Measurements from ENCODE around the gene TMEM167A. TPM values are rescaled to one million over a fixed set of nuclear protein-coding genes. Genes with fewer than 3 reads are reported as not detected.

TMEM167A gene
- polyA plus RNA-seq, 3 donors = 50.3 to 337 (median 288) TPM

DNA sequence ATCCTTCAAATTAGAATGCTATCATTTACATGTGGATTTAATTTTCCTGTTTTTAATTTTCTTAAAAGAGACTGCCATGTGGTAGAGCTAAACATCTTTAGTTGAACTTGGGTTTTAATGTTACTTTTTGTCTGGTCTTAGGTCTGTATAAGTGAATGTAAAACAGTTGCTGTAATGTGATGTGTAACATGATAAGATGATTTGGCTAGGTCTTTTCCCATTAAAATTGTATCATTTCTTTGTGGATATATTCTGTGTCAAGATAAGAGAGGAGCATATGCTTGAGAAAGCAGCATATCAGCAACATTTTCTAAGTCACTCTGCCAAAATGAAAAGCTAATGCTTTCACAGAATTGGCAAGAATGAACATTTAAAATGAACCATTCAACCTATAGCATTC is 18.5 kb downstream of the TMEM167A start:
- no peaks in the 10 kb centered on the region for H3K27me3 ChIP-seq (ENCODE audit: control insufficient read depth in 2 of 2, insufficient read depth in 2 of 2, low read length in 2 of 2)
- no peak overlapping the region for H2AFZ ChIP-seq (ENCODE audit: insufficient read depth, low read depth, low read length, poor library complexity, severe bottlenecking)
- intact Hi-C loops (cut with micrococcal nuclease) = no loop called here
- H3K9me3 ChIP-seq (replicated peaks in 1 of 2; ENCODE audit: control insufficient read depth in 1 of 2, insufficient read depth in 1 of 2, low read length in 2 of 2) = no peaks in the 10 kb centered on the region
- no peak overlapping the region for H3K9ac ChIP-seq (ENCODE audit: insufficient read depth, low read length, poor library complexity, severe bottlenecking)
- H3K27ac ChIP-seq (ENCODE audit: low read depth in 1 of 2, low read length in 2 of 2) = peak overlapping the region in 1 of 2 donors; percentile 12
- peaks cover 63% of the 10 kb centered on the region for H3K79me2 ChIP-seq (ENCODE audit: insufficient read depth, low read length)
- no peaks in the 10 kb centered on the region for H3K4me1 ChIP-seq (ENCODE audit: control insufficient read depth in 1 of 2, insufficient read depth in 2 of 2, low read length in 2 of 2)
- Mint-ChIP-seq H3K27me3 (ENCODE audit: low read depth in 3 of 3) (no peaks in the 10 kb centered on the region), H3K4me3 (no peak overlapping the region), H3K4me1 (peaks cover 7% of the 10 kb centered on the region), H3K27ac (peak overlapping the region in 1 of 7 donors; percentile 22), H3K9me3 (no peaks in the 10 kb centered on the region), H3K36me3 (peaks cover 62 to 72% of the 10 kb centered on the region in 2 donors)
- TF ChIP-seq, protein P1, sequence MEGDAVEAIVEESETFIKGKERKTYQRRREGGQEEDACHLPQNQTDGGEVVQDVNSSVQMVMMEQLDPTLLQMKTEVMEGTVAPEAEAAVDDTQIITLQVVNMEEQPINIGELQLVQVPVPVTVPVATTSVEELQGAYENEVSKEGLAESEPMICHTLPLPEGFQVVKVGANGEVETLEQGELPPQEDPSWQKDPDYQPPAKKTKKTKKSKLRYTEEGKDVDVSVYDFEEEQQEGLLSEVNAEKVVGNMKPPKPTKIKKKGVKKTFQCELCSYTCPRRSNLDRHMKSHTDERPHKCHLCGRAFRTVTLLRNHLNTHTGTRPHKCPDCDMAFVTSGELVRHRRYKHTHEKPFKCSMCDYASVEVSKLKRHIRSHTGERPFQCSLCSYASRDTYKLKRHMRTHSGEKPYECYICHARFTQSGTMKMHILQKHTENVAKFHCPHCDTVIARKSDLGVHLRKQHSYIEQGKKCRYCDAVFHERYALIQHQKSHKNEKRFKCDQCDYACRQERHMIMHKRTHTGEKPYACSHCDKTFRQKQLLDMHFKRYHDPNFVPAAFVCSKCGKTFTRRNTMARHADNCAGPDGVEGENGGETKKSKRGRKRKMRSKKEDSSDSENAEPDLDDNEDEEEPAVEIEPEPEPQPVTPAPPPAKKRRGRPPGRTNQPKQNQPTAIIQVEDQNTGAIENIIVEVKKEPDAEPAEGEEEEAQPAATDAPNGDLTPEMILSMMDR (IDR thresholded peaks at IDR 0.05) = no peak
- no peak overlapping the region for H3K4me2 ChIP-seq (replicated peaks; ENCODE audit: extremely low read depth, low read length, poor library complexity, severe bottlenecking)
- peaks cover 52% of the 10 kb centered on the region for H4K20me1 ChIP-seq (ENCODE audit: insufficient read depth, low read length)
- peaks cover 57 to 92% of the 10 kb centered on the region in 2 donors for H3K36me3 ChIP-seq (replicated peaks in 1 of 2; ENCODE audit: control insufficient read depth in 1 of 2, insufficient read depth in 2 of 2, low read length in 2 of 2)
- no peak overlapping the region for H3K4me3 ChIP-seq (replicated peaks in 1 of 3; ENCODE audit: low read depth in 2 of 3, low read length in 3 of 3)
- no peak for DNase-seq

DNA sequence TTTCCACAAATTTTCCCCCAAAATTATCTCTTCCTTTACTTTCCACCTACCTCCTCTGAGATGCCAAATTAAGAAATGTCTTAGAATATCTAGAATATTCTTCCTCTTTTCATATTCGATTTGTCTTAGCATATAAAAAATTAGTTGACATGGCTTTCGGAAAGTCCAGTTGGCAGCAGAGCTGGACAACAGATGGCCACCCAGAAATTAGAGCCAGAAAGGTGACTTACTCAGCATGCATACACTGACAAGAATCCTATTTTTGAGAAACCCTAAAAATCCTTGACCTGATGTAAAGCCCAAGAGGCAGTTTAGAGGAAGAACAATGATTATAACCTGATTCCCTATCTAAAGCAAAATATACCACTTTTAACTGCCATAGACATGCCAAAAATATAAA is 22.0 kb downstream of the TMEM167A start:
- Mint-ChIP-seq H3K36me3 (peaks cover 66 to 90% of the 10 kb centered on the region in 2 donors), H3K27ac (peak overlapping the region in 2 of 7 donors; percentile 53 to 63), H3K4me1 (peaks cover 7% of the 10 kb centered on the region), H3K27me3 (ENCODE audit: low read depth in 3 of 3) (no peaks in the 10 kb centered on the region), H3K9me3 (no peaks in the 10 kb centered on the region), H3K4me3 (no peak overlapping the region)
- H3K9ac ChIP-seq (ENCODE audit: insufficient read depth, low read length, poor library complexity, severe bottlenecking) = no peak overlapping the region
- H3K9me3 ChIP-seq (replicated peaks in 1 of 2; ENCODE audit: control insufficient read depth in 1 of 2, insufficient read depth in 1 of 2, low read length in 2 of 2) = no peaks in the 10 kb centered on the region
- intact Hi-C loops (cut with micrococcal nuclease) = no loop called here
- WGBS (ENCODE audit: insufficient coverage) = no CpG with 5 or more reads among the region's 2 CpGs
- H3K4me1 ChIP-seq (ENCODE audit: control insufficient read depth in 1 of 2, insufficient read depth in 2 of 2, low read length in 2 of 2) = no peaks in the 10 kb centered on the region
- H3K4me2 ChIP-seq (replicated peaks; ENCODE audit: extremely low read depth, low read length, poor library complexity, severe bottlenecking) = no peak overlapping the region
- no peak overlapping the region for H2AFZ ChIP-seq (ENCODE audit: insufficient read depth, low read depth, low read length, poor library complexity, severe bottlenecking)
- DNase-seq = no peak
- TF ChIP-seq, protein P1 (IDR thresholded peaks at IDR 0.05) = no peak
- H3K27me3 ChIP-seq (ENCODE audit: control insufficient read depth in 2 of 2, insufficient read depth in 2 of 2, low read length in 2 of 2) = no peaks in the 10 kb centered on the region
- H3K79me2 ChIP-seq (ENCODE audit: insufficient read depth, low read length) = peaks cover 29% of the 10 kb centered on the region
- no peak overlapping the region for H3K4me3 ChIP-seq (replicated peaks in 1 of 3; ENCODE audit: low read depth in 2 of 3, low read length in 3 of 3)
- H3K36me3 ChIP-seq (replicated peaks in 1 of 2; ENCODE audit: control insufficient read depth in 1 of 2, insufficient read depth in 2 of 2, low read length in 2 of 2) = peaks cover 51 to 94% of the 10 kb centered on the region in 2 donors
- peaks cover 24% of the 10 kb centered on the region for H4K20me1 ChIP-seq (ENCODE audit: insufficient read depth, low read length)
- peak overlapping the region in 1 of 2 donors; percentile 39 for H3K27ac ChIP-seq (ENCODE audit: low read depth in 1 of 2, low read length in 2 of 2)

Measured in CD14-positive monocyte (primary cell).